HG03342 (cell line): ENCODE measurements around the gene MCU.
"Not testable (repeated sequence)": the region's sequence is repeated elsewhere in the genome, so short reads cannot be mapped to it uniquely, and the experiment has no call there.

Experiments used
- ATAC-seq: cut with Tn5 transposase; IDR thresholded peaks from one replicate; pipeline ENCODE4 v1.9.1; 2021; ENCODE audit warnings: mild to moderate bottlenecking, moderate library complexity; ENCODE audit not compliant: unreplicated experiment

MCU gene

DNA sequence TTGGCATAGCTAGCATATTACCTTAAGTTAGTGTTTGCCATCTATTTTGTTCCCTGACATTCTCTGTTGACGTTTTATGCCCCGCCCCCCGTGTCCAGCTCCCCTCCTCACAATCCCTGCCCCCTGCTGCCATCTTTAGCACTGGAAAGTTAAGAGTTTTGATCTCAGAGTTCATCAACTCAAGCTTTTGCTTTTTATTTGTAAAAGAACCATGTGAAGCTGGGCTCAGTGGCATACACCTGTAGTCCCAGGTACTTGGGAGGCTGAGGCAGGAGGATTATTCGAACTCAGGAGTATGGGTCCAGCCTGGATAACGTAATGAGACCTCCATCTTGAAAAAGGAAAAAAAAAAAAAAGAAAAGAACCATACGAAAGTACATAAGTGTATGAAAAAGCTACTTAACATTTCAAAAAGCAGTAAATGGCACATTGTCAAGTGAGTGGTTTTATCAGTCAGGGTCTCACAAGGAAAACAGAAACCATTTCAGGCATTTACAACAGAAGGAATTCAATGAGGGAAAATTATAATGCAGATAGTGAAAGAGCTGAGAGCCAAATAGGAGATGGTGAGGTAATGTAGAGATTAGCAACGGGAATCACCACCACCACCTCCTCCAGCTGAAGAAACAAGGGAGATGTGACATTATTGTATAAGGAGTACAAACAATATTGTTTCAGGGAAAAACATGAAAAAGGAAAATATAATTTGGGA is 64.9 kb downstream of the MCU start:
- ATAC-seq = no peak

DNA sequence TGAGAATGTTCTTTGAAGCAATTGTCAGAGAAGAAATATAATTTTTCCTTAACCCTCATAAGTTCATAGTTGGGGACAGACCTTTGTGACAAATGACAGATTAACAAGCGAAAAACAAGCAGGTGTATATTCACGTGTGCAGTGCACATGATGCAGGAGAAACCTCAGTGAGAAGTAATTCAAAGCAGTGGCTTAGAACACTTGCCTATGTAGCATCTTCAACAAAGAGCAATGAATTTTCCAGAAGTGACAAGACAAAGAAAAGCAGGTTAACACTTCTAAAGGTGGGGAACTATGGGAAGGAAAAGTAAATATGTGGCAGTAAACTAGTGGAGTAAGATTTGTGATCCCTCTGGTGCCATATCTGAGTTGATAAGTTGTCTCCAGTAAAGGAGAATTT is 65.8 kb downstream of the MCU start:
- ATAC-seq = no peak

GRCh38 chr10:72758930-72759329 is 67.0 kb downstream of the MCU start:
- ATAC-seq = not testable (repeated sequence)

DNA sequence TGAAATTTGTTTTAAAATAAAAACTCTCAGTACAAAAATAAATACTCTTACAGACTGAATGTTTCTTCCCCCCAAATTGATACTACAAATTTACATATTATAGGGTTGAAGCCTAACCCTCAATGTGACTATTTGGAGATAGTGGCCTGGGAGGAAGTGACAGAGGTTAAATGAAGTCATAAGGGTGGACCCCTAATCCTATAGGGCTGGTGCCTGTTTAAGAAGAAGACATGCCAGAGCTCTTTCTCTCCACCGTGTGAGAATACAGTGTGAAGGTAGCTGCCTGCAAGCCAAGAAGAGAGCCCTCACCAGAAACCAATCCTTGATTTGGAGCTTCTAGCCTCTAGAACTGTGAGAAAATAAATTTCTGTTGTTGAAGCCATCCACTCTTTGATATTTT is 67.6 kb downstream of the MCU start:
- no peak for ATAC-seq

DNA sequence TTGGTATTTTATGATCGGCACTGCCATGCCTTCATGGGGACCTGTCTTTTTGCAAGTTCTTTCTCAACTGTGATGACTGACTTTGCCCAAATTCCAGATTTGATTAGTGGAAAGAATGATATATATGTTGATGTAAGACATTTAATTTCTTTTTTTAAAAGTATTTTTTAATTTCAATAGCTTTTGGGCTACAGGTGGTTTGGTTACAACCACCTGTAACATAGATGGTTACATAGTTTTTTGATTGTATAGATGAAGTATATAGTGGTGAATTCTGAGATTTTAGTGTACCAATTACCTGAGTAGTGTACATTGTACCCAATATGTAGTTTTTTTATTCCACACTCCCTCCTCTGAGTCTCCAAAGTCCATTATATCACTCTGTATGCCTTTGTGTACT is 69.6 kb downstream of the MCU start:
- no peak for ATAC-seq

- ATAC-seq = no peak
Observed at GRCh38 chr10:72762042-72762441, 70.1 kb downstream of the MCU start.

- no peak for ATAC-seq
Observed at GRCh38 chr10:72763201-72763600, 71.3 kb downstream of the MCU start.

DNA sequence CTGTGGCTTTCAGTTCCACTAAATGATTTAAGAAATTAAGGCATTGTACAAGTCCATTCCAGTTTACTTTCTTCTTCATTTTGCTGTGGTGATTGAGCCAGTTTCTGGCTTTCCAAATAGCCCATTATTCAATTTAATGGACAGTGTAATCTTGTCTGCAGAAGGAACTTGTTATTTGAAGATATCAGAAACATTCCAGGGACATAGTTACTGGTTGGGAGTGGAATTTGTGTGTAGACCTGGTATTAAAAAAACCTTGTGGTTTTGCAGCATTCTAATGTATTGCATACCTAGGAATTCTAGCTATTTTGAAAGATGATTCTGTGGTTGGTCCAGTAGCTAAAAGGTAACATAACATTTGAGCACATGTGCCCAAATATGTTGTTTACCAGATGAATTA is 72.2 kb downstream of the MCU start:
- ATAC-seq = no peak

DNA sequence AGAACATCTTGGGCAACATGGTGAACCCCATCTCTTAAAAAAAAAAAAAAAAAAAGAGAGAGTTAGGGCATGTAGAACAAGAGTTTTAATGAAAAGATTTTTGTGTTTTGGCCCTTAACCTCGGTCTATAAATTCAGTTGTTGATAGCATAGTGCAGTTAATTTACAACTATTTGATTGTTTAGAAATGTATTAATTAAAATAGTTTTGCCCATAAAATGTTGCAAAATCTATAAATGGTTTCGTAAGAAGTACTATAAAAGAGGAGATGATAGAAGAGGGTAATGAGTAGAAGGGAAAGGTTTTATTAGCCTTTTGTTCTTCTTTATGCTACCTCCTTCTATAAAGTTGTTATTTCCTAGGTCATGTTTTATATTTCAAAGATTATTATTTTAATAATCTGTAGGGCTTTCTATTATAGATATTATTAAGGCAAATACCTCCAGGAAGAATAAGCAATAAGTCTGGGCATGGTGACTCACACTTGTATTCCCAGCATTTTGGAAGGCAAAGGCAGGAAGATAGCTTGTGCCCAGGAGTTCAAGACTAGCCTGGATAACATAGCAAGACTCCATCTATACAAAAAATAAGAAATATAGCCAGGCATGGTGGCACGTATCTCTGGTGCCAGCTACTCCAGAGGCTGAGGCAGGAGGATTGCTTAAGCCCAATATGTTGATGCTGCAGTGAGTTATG is 73.3 kb downstream of the MCU start:
- ATAC-seq = no peak

DNA sequence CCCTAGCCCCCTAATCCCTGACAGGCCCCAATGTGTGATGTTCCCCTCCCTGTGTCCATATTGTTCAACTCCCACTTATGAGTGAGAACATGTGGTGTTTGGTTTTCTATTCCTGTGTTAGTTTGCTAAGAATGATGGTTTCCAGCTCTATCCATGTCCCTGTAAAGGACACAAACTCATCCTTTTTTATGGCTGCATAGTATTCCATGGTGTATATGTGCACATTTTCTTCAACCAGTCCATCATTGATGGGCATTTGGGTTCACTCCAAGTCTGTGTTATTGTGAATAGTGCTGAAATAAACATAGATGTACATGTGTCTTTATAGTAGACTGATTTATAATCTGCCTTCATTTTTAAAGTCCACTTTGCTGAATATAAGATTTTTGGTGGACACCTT is 79.3 kb downstream of the MCU start:
- ATAC-seq = not testable (repeated sequence)

DNA sequence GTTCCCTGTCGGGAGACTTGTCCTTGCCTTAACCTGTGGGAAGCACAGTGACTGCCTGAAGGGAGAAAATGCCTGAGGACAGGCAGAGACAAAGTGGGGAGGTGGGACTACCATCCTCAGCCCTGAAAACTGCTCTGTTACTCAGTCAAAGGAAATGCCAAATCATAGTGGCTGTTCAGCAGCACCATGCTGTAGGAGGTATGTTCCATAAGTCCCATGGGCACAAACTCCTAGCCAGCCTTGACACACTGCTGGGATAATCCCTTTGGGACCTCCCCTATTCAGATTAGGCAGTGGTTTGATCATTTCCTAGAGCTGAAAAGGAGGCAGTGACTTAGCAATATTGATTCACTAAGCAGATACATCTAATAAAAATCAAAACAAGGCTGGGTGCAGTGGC is 80.1 kb downstream of the MCU start:
- no peak for ATAC-seq

DNA sequence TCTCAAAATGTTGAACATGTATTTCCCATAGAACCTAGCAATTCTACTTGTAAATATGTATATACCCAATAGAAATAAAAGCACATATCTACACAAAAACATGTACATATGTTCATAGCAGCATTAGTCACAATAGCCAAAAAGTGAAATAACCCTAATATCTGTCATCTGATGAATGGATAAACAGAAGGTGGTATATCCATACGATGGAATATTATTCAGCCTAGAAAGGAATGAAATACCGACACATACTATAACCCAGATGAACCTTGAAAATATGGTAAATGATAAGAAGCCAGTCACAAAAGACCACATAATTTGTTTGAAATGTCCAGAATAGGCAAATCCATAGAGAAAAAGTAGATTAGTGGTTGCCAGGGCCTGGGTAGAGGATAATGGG is 87.9 kb downstream of the MCU start:
- no peak for ATAC-seq

GRCh38 chr10:72782649-72783330 is 90.8 kb downstream of the MCU start:
- ATAC-seq = no peak

DNA sequence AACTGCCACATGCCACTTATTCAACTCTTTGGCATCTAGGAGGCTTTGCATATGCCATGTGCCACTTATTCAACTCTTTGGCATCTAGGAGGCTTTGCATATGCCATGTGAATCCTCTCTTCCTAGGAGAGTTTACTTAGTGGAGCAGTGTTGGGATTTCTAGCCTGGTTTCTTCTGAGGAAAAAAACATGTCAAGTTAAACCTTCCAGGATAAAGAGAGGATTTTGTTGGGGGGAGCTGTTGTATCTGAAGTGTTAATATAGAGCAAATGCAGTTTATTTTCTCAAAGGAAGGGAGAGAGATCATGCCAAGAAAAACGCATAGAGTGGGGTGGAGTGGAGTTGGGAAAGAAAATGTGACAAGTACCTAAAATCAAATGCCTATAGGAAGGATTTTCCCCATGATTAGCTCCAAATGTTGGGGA is 91.5 kb downstream of the MCU start:
- no peak for ATAC-seq

- no peak for ATAC-seq
Observed at GRCh38 chr10:72784551-72785351, 92.8 kb downstream of the MCU start.

DNA sequence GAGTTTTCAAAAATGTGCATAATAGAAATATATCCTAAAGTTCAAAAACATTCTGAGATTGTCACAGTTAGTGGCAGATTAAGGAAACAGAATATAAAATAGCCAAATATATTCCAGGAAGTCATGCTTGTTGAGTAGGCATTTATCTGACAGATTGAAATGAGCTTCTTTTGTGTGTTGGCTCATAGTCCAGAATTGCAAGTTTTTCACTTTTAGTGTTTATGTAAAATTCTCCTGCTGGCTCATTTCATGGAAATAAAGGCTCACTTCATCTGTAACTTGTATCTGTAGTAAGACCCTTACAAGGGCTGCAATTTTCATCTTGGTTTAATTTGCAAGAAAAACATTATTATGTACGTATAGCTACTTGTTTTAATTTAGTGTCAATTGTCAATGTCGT is 93.5 kb downstream of the MCU start:
- no peak for ATAC-seq

GRCh38 chr10:72790216-72790990 is 98.5 kb downstream of the MCU start:
- ATAC-seq = no peak

DNA sequence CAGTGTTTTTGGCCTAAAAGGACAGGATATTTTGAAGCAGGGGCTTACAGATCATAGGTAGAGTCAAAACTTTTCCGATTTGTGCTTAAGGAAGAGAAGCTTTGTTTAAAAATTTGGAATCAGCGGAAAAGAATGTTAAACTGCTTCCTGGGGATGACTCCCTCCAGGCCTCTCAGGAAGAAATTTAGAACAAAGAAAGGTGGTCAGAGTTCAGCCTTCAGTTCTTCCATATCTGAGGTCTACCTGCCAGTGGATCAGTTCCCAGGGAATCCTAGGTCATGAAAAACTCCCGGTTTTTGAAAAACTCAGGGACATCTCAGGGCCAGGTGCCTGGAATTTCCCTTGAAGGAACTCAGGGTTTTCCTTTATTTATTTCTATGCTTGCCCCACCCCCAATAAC is 100.3 kb downstream of the MCU start:
- ATAC-seq = no peak

- ATAC-seq = no peak
Observed at GRCh38 chr10:72793752-72794151, 101.8 kb downstream of the MCU start.

- no peak for ATAC-seq
Observed at GRCh38 chr10:72794260-72794659, 102.3 kb downstream of the MCU start.

DNA sequence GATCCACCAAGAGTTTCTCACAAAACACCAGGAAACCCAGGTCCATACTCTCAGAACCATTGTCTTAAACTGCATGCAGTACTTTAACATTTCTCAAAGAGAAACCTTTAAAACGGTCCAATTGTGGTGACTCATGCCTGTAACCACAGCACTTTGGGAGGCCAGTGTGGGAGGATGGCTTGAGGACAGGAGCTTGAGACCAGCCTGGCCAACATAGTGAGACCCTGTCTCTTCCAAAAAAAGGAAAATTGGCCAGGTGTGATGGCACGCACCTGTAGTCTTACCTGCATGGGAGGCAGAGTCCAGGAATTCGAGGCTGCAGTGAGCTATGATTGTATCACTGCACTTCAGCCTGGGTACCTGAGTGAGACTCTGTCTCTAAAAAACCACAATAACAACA is 104.1 kb downstream of the MCU start:
- no peak for ATAC-seq
